Eye (tissue), 1 donor: Measurements from ENCODE around the gene DAD1.
"Not testable (repeated sequence)": the region's sequence is repeated elsewhere in the genome, so short reads cannot be mapped to it uniquely, and the experiment has no call there.

Experiments used
- DNase-seq: peaks from one replicate; pipeline ENCODE4 v3.0.0-alpha.2; 2015

DAD1 gene

DNA sequence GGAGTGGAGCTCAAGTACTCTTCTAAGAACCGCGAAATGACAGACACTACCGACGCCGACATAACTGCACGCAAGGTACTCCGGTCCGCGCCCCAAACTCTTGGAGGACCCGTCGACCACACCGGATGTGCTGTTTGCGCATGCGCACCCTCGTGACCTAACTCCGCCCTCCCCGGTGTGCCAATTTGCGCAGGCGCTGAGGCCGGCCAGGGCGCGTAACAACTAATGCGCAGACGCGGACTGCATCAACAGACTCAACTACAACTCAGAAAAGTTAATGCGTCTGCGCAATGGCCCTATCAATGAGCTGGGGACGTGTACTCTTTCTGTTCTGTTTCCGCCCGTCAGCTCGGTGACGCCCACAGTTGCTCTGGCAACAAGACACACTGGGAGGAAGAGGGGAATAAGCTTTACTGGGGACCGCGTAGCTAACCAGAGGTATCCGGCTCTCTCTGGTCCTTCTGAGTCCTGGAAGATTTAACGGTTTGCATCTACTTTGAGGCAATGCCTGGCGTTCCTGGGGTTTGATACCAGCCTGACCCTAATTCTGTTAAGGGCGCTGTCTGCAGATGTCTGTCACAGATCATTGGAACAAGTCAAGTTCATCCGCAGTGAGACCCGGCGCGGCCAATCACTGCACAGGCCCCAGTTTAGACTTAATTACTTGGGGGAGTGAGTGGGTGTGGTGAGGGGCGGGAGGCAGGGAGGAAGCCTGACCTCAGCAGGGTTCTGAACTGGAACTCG lies at the start of gene DAD1:
TSS of gene DAD1 (minus strand) at position 129 of the 744 bp plus-strand sequence. CDS start at position 62, 67 bp downstream.
- DNase-seq, result peak; percentile 100

GRCh38 chr14:22635980-22636379 lies 47.0 kb upstream of the DAD1 start:
- not testable (repeated sequence) for DNase-seq

DNA sequence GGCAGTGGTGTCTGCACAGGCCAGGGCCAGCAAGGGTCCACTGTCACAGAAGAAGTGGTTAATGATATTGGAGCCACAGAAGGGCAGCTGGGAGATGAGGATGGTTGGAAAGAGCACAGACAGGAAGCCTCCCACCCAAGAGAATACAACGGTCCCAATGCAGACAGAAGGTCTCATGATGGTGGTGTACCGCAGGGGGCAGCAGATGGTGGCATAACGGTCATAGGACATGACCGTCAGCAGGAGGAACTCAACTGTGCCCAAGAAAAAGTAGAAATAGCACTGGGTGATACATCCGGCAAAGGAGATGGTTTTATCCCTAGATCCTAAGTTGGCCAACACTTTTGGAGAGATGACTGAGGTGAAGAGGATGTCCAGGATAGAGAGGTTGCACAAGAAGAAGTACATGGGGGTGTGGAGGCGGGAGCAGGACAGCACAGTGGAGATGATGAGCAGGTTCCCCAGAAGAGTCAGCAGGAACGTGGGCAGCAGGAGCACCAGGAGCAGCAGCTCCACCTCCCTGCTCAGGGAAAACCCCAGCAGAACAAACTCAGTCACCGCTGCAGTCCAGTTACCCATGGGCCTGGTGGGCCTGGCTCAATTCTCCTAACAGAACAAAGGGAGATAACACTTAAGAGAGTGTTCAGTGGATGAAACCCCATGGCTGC lies 45.3 kb upstream of the DAD1 start:
- no peak for DNase-seq

- DNase-seq, result no peak
These were observed 41.5 kb upstream of the DAD1 start for GRCh38 chr14:22630486-22630885.

- no peak for DNase-seq
These were observed 41.0 kb upstream of the DAD1 start for GRCh38 chr14:22630066-22630465.

- DNase-seq, result no peak
These were observed 40.3 kb upstream of the DAD1 start for GRCh38 chr14:22629361-22629760.

DNA sequence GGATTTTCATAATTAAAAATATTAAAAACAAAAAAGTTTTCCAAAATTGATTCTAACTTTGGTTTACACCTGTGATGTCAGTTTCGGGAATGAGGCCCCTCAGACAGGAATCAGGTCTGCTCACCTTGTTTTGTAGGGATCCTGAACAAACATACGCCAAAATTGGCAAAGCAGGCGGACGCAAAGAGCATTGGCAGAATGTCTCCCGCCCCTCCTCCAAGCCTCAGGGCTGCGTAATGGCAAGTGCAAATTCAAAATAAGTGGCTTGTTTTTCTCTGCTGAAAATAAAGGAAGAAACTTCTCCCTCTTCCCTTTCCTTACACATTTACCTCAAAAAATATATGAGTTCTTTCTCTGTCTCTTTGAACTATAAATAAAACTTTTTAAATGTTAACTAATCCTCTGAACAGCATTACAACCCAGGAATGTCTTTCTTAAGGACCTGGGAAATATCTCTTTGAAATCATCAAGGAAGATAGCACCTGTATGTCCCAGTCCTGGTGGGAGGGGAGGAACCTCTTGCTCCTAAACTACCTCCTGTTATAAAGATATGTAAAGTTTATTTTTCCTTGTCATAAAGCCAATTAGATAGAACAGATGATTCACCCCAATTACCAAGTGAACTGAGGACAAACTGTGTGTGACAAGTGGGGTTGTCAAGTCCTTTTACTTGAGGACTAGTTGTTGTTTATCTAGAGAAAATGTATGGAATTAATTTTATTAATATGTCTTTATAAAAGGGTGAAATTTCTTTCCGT lies 38.7 kb upstream of the DAD1 start:
- no peak for DNase-seq

GRCh38 chr14:22626590-22626989 lies 37.6 kb upstream of the DAD1 start:
- DNase-seq, result no peak

DNA sequence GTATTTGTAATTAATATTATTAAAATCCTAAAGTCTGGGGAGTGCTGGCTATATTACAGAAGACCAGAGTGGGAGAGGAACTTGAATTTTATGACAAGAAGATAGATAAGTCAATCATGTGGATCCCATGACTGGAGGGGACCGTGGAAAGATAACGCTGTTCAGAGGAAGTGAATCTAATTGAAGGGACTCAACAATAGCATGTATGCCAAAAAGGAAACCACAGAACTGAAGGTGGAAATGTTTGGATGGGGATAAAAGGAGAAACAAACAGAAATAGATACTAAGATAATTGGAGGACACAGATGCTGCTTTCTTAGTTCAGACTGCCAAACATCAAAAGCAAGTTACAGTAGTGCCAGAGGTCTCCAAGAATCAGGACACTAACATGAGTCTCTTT lies 34.0 kb upstream of the DAD1 start:
- DNase-seq, result no peak

DNA sequence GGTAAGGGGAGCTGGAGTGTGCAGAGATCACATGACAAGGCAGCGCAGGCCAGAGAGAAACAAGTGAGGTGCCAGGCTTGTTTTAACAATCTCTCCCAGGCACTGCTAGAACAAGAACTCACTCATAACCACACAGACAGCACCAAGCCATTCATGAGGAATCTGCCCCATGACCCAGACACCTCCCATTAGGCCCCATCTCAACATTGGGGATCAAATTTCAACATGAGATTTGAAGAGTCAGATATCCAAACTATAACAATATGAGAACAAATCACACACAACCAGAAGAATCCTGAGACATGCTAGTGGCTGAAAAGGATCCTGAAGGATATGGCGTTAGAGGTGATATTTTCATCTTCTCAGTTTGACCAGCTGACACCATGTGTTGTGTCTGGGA lies 33.2 kb upstream of the DAD1 start:
- no peak for DNase-seq

DNA sequence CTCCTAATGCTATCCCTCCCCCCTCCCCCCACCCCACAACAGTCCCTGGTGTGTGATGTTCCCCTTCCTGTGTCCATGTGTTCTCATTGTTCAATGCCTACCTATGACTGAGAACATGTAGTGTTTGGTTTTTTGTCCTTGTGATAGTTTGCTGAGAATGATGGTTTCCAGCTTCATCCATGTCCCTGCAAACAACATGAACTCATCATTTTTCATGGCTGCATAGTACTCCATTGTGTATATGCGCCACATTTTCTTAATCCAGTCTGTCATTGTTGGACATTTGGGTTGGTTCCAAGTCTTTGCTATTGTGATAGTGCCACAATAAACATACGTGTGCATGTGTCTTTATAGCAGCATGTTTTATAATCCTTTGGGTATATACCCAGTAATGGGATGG lies 26.7 kb upstream of the DAD1 start:
- DNase-seq, result not testable (repeated sequence)

DNA sequence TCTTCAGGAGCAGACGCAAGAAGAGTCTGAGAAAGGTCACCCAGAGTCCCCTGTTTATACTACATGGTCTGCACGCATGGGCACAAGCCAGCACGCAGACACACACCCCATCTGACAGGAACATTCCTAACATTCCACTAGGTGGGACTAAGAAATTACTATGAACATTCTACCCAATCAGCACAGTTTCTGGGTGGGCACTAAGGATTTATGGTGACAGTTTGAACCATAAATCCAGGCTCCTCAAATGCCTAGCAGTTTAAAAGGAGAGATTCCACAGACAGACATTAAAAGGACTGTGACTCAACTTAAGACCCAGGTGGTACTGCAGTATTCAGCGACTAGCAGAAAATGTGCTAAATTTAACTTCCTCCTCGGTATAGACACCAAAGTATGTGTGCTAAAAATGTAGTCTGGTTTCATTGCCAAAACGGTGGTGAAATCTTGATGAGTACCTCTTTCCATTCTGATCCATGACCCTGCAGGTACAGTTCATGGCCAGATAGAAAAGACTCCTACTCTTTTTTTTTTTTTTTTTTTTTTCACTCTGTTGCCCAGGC lies 25.3 kb upstream of the DAD1 start:
- peak; percentile 67 for DNase-seq

DNA sequence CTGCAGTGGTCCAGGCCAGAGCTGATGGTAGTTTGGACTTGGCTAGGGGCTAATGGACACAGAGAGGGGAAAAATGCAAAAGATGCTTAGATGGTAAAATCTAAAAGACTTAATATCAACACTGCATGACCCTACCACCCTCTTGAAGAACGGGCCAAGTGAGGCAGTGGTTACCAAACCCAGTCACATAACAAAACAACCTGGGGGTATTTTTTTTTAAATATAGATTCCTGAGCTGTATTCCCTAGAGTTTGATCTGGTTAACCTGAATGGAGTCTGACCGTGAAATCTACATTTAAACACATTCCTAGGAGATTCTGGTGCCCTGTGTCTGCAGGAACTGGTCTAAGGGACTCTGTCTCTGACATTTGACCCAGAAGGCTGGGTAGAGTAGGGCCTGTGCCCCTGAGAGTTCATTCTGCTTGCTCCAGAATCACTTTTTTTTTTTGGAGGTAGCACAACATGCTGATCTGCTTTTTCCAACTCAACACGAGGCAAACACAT lies 24.8 kb upstream of the DAD1 start:
- no peak for DNase-seq

- DNase-seq, result no peak
These were observed 24.2 kb upstream of the DAD1 start for GRCh38 chr14:22613106-22613695.

DNA sequence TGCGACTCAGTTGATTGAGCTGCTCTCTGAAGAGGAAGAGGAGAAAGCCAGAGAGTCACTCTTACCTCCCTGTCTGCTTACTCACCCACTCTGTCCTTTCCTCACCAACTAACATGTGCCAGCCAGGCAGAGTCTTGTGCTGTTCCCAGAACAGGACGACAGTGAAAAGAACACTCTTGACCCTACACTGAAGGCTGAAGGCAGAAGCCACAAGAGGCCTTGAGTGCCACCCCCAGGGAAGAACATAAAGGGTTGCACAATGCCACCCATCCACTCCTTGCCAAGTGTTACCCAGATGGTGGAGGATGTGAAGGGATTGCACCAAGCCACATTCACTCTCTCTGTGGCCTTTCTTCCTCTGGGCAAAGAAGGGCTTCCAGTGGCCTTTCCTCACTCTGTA lies 21.9 kb upstream of the DAD1 start:
- no peak for DNase-seq

GRCh38 chr14:22607291-22607690 lies 18.3 kb upstream of the DAD1 start:
- DNase-seq, result no peak

DNA sequence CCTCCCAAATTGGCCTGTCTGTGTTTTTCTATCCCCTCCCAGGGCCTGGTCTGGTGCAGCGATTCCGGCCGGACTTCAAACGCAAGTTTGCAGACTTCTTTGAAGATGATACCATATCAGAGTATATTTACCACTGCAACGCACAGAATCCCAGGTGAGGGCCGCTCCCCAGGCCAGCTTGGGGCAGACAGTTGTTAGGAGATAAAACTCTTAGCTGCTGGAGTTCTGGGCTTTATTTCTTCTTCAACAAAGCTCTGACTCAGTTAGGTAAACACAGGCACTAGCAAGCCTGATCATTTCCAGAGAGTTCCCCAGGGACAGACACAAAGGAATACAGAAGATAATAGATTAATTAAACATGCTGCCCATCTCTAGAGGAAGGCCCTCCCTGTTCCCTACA lies 17.4 kb upstream of the DAD1 start:
- no peak for DNase-seq

DNA sequence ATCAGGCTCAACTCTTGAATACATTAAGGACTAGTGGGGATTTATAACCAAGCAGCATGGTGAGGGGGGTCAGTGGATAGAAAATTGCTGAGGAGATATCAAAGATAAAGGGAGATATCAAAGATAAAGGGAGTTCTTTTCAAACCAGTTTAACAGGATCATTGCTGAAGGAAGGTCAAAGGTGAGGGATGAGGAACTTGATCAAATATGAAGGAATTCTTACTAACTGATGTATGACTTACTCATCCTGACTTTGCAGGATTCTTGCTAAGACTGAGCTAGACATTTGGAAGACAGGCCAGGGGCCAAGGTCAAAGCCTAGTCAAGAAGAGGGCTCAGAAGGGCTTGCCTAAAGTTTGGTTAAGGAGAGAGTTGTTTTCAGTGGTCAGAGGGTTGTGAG lies 13.8 kb upstream of the DAD1 start:
- DNase-seq, result no peak

DNA sequence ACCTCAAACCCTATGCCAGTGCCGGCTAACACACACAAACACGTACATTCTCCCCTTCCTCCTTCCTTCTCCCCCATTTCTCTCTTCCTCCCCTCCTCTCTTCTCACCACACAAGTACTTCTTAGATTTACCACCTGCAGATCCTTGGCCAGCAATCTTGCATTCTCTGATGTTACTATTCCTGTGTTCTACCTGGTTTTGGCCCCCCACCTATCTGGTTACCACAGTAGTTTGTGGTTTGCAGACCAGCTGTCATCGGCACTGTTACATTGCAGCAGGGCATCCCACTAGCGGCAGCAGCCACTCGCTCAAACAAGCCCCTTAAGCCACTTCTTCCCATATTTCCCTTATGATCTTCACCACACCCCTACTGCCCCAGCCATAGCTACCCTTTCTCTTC lies 13.0 kb upstream of the DAD1 start:
- no peak for DNase-seq

DNA sequence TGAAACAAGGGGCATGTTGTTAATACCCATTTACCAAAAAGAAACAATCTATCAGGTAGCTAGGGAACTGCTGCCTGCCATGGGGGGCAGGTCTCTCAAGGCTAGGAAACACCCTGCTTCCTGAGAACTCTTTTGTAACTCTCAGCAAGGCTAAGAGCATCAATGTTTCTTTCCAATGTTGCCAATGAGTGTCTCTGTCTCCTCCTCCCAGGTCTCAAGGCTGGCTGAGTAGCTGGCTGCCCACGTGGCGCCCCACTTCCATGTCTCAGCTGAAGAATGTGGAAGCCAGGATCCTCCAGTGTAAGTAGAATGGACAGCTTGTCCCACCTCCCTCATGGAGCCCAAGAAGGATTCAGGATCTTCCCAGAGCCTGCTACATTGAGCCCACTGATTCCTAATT lies 12.4 kb upstream of the DAD1 start:
- DNase-seq, result no peak

GRCh38 chr14:22600027-22600426 lies 11.0 kb upstream of the DAD1 start:
- DNase-seq, result no peak

- no peak for DNase-seq
These were observed 10.3 kb upstream of the DAD1 start for GRCh38 chr14:22599349-22599748.

DNA sequence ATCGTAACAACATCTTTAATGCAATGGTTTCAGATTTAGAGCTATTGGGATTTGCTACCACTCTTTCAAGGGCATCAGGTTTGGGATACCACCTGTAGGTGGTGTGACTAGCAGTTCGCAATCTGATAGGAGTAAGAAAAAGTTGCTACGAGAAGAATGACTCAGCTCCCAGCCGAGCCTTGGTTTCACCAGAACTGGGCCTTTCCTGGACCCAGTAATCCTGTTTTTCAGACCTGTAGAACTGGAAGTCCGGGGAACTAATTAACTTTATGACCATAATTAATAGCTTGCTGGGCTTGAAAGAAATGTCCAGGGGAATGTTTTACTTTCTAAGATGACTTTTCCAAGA lies 9.8 kb upstream of the DAD1 start:
- DNase-seq, result no peak
